OCI-LY3 (cell line): ENCODE data around the gene ARSG.

Experiments used
- H2AFZ ChIP-seq: fragments of 200-600, 300-600 bp; shearing (Covaris generic); 2 replicates; pipeline ENCODE4 v1.6.0; 2014; ENCODE audit warnings: antibody characterized with exemption, low read depth, low read length
- H3K27ac ChIP-seq: fragments of 200-600, 300-600 bp; sonication (generic); 2 replicates; pipeline ENCODE4 v1.5.1; 2014; ENCODE audit warnings: mild to moderate bottlenecking, low read length, moderate library complexity, mixed read lengths
- H3K27me3 ChIP-seq: fragments of 200-600, 300-600 bp; sonication (generic); 2 replicates; pipeline ENCODE4 v1.6.1; 2014; ENCODE audit warnings: low read depth, low read length, mixed read lengths
- H3K36me3 ChIP-seq: fragments of 200-600, 300-600 bp; sonication (generic); replicated peaks from 2 replicates; pipeline ENCODE3; 2014; ENCODE audit warnings: low read depth, low read length, mixed read lengths
- H3K4me1 ChIP-seq: fragments of 300-600, 200-600 bp; sonication (generic); 2 replicates; pipeline ENCODE4 v1.6.1; 2014; ENCODE audit warnings: low read length, mixed read lengths
- H3K4me2 ChIP-seq: fragments of 200-600, 300-600 bp; sonication (generic); 2 replicates; pipeline ENCODE4 v1.6.1; 2014; ENCODE audit warnings: low read length, mixed read lengths
- H3K4me3 ChIP-seq: fragments of 300-600, 200-600 bp; sonication (generic); 2 replicates; pipeline ENCODE4 v1.5.1; 2014; ENCODE audit warnings: antibody characterized with exemption, mild to moderate bottlenecking, low read length, moderate library complexity
- H3K79me2 ChIP-seq: fragments of 300-600, 200-600 bp; shearing (Covaris generic); 2 replicates; pipeline ENCODE4 v1.6.1; 2014; ENCODE audit warnings: mild to moderate bottlenecking, low read length, mixed read lengths
- H3K9ac ChIP-seq: fragments of 300-600, 200-600 bp; shearing (Covaris generic); 2 replicates; pipeline ENCODE4 v1.6.0; 2014; ENCODE audit warnings: mild to moderate bottlenecking, low read length, moderate library complexity
- H3K9me3 ChIP-seq: fragments of 200-600, 300-600 bp; shearing (Covaris generic); 2 replicates; pipeline ENCODE4 v1.6.1; 2014; ENCODE audit warnings: low read length, mixed read lengths; ENCODE audit not compliant: insufficient read depth
- H4K20me1 ChIP-seq: fragments of 200-600, 300-600 bp; sonication (generic); 2 replicates; pipeline ENCODE4 v1.6.1; 2016; ENCODE audit warnings: low read length, mixed read lengths; ENCODE audit not compliant: insufficient read depth
- EZH2phosphoT487 ChIP-seq: fragments of 200-600 bp; shearing (Covaris generic); IDR thresholded peaks from 2 replicates; pipeline ENCODE4 v1.6.1; 2018; ENCODE audit warnings: antibody characterized with exemption, mixed run types, low read depth
- TF ChIP-seq, protein P1 (sequence below): fragments of 200-600, 300-600 bp; sonication (generic); IDR thresholded peaks from 2 replicates; pipeline ENCODE4 v1.5.1; 2014; ENCODE audit warnings: antibody characterized with exemption, low read length, low read depth

ARSG gene

DNA sequence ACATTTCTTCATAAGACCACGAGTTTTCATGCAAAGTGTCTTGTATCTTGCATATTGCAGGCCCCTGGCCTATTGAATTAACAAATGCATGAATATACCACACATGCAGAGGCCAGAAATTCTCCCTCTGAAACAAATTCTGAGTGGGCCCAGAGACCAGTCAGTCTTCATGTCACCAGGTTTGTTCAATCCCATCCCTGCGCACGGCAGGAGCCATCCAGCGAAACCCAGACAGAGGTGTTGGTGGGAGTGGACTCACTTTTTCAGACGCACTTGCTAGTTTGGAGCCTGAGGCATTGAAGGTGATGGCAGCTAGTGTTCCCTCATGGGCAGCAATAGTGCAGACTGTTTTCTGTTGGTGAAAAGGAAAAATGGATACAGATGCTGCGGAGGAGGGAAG, 144.1 kb downstream of the ARSG start:
- TF ChIP-seq, protein P1, sequence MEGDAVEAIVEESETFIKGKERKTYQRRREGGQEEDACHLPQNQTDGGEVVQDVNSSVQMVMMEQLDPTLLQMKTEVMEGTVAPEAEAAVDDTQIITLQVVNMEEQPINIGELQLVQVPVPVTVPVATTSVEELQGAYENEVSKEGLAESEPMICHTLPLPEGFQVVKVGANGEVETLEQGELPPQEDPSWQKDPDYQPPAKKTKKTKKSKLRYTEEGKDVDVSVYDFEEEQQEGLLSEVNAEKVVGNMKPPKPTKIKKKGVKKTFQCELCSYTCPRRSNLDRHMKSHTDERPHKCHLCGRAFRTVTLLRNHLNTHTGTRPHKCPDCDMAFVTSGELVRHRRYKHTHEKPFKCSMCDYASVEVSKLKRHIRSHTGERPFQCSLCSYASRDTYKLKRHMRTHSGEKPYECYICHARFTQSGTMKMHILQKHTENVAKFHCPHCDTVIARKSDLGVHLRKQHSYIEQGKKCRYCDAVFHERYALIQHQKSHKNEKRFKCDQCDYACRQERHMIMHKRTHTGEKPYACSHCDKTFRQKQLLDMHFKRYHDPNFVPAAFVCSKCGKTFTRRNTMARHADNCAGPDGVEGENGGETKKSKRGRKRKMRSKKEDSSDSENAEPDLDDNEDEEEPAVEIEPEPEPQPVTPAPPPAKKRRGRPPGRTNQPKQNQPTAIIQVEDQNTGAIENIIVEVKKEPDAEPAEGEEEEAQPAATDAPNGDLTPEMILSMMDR, result no peak
- TF ChIP-seq EZH2phosphoT487, result no peak
- Histone ChIP-seq H4K20me1 (no peaks in the 10 kb centered on the region), H2AFZ (no peak overlapping the region), H3K79me2 (no peaks in the 10 kb centered on the region), H3K4me2 (no peak overlapping the region), H3K4me1 (peaks cover 26% of the 10 kb centered on the region), H3K27me3 (no peaks in the 10 kb centered on the region), H3K9me3 (no peaks in the 10 kb centered on the region), H3K4me3 (no peak overlapping the region), H3K27ac (no peak overlapping the region), H3K9ac (no peak overlapping the region), H3K36me3 (no peaks in the 10 kb centered on the region)

GRCh38 chr17:68435876-68436842, 144.9 kb downstream of the ARSG start:
- H3K79me2 ChIP-seq, result no peaks in the 10 kb centered on the region
- H4K20me1 ChIP-seq, result no peaks in the 10 kb centered on the region
- H3K4me2 ChIP-seq, result peak overlapping the region; percentile 70
- no peaks in the 10 kb centered on the region for H3K36me3 ChIP-seq
- 0 out of 2 replicates have a peak overlapping the region, but pooled peaks have one; percentile 49 for H2AFZ ChIP-seq
- H3K27ac ChIP-seq, result no peak overlapping the region
- H3K4me1 ChIP-seq, result peaks cover 26% of the 10 kb centered on the region
- no peaks in the 10 kb centered on the region for H3K9me3 ChIP-seq
- H3K27me3 ChIP-seq, result no peaks in the 10 kb centered on the region
- H3K9ac ChIP-seq, result peak overlapping the region; percentile 38
- TF ChIP-seq, protein P1, result peak; percentile 75
- no peak for TF ChIP-seq EZH2phosphoT487
- peak overlapping the region; percentile 50 for H3K4me3 ChIP-seq

DNA sequence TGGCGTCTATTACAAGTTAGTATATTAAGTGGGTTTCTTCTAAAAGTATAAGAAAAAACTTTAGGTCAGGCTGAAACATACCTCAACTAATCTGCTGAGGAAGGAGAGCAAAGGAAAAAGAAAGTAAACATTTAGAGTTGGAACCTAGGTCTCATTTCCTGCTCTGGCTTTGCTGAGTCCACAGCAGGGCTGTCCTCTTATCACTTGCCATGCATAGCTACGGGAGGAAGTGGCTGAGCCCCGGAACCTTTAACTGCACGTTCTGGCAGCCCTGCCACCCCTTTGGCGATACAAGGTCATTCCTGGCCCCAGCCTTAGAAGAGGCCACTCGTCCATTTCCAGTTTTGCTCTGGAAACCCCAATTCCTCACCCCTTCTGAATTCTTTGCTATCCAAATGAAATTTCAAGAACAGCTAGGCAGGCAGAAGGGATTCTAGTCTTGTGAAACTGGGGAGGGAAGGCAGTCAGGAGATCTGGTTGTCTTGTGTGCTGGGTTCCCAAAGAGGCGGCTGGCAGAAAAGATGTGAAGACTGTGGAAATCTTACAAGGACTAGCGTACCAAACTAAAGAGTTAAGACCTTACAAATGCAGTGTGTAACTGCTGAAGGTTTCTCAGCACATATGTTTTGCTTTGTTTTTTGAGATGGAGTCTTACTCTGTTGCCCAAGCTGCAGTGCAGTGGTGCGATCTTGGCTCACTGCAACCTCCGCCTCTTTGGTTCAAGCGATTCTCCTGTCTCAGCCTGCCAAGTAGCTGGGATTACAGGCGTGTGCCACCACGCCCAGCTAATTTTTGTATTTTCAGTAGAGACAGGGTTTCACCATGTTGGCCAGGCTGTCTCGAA, 146.9 kb downstream of the ARSG start:
- peak overlapping the region; percentile 35; the same call in 1 of the 2 replicates for H3K9ac ChIP-seq
- peaks cover 26% of the 10 kb centered on the region for H3K4me1 ChIP-seq
- peak overlapping the region; percentile 86; the same call in 1 of the 2 replicates for H2AFZ ChIP-seq

More for the DNA sequence above, 146.9 kb downstream of the ARSG start:
- H3K9me3 ChIP-seq, result no peaks in the 10 kb centered on the region
- H3K36me3 ChIP-seq, result no peaks in the 10 kb centered on the region
- peak overlapping the region; percentile 17; the same call in 1 of the 2 replicates for H3K4me3 ChIP-seq
- H3K27ac ChIP-seq, result no peak overlapping the region
- no peaks in the 10 kb centered on the region for H3K79me2 ChIP-seq
- TF ChIP-seq, protein P1, result no peak
- no peak for TF ChIP-seq EZH2phosphoT487
- peak overlapping the region; percentile 69 for H3K4me2 ChIP-seq
- H3K27me3 ChIP-seq, result no peaks in the 10 kb centered on the region
- no peaks in the 10 kb centered on the region for H4K20me1 ChIP-seq
